ENCODE data around the gene TNP1. TPM values are rescaled to one million over a fixed set of nuclear protein-coding genes. Genes with fewer than 3 reads are reported as not detected.
A peak's percentile ranks its signal among the peaks of the same experiment; 100 is the strongest.

Gene TNP1
- total RNA-seq, 1 donor from 2014 or later = not detected

GRCh38 chr2:216873573-216873972 is 13.7 kb upstream of the TNP1 start:
- no peak for ATAC-seq

- ATAC-seq = no peak
Observed at GRCh38 chr2:216872624-216873023, 12.8 kb upstream of the TNP1 start.

DNA sequence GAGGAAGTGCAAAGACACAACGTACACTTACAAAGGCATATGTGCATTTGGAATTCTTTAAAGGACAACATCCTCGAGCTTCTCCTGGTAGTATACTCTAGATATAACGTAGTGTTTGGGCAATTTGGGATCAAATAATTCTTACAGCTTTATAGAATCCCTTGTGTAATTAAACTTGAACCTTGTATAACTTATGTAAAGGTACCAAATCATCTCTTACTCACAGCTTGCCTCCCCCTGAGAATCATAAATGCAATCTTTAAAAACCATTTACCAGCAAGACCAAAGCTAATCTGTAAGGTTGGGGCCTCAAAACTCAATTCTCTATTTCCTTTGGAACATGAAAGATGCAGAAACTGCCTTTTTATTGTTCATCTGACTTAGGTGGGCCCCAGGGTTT is 12.2 kb upstream of the TNP1 start:
- ATAC-seq = no peak

DNA sequence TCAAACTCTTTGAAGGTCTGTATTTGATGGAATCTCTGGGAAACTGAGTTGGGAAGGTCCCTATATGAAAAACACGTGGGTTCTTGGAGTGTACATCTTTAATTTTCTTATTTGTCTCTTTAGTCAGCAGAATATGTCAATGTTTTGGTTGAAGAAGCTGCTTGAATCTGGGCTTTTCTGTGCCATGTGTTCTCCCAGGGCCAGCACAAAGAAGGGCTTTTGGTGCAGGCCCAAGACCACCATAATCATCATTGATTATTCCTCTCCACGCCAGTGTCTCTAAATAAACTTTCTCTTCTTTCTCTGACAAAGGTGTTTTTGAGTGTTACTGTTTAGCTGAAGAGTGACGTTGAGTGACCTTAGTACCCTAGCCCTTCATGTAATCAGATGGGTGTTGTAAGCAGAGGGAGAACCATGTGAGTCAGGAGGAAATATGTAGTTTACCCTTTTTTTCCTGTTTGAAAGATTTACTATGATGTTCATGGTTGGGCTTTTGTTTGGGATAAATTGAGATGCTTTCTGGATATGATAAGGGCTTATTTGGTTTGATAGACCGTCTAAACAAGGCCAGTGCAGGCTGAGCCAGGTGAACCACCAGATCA is 11.6 kb upstream of the TNP1 start:
- no peak for ATAC-seq

- no peak for ATAC-seq
Observed at GRCh38 chr2:216870508-216871332, 10.9 kb upstream of the TNP1 start.

GRCh38 chr2:216866515-216867095 is 6.7 kb upstream of the TNP1 start:
- no peak for ATAC-seq

DNA sequence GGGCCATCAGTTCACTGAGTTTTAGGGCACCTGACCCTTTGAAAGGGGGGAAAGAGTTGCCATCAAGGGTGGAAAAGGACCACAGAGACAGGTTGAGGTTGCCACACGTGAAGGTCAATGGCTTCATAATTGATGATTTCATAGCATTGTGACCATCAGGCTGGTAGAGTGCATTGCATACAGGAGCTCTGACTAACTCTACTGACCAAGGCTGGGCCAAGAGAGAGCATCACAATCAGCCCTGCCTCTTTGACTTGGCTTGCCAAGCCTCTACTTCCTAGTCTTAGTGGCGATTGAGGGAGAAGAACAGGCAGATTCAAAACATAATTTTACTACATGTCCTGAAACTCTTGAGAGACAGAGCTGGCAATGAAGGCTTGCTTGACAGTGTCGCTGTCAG is 5.8 kb upstream of the TNP1 start:
- ATAC-seq = no peak

DNA sequence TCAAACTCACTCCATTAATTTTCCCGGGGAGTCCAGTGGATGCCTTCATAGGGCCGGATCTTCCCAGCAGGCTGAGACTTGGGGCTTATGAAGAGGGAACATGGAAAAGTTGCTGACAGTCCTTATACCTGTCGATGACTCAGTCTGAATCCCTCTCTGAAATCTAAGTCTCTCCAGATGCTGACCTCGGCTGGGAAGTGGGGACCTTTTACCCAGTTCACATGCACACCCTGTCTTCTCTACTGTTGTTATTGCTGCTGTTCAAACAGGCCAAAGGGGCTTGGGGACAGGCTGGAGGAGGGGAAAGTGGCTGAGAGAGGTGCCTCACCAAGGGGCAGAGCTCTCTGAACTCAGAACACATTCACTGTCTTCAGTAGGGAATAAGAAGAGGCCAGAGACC is 4.1 kb upstream of the TNP1 start:
- ATAC-seq = no peak

DNA sequence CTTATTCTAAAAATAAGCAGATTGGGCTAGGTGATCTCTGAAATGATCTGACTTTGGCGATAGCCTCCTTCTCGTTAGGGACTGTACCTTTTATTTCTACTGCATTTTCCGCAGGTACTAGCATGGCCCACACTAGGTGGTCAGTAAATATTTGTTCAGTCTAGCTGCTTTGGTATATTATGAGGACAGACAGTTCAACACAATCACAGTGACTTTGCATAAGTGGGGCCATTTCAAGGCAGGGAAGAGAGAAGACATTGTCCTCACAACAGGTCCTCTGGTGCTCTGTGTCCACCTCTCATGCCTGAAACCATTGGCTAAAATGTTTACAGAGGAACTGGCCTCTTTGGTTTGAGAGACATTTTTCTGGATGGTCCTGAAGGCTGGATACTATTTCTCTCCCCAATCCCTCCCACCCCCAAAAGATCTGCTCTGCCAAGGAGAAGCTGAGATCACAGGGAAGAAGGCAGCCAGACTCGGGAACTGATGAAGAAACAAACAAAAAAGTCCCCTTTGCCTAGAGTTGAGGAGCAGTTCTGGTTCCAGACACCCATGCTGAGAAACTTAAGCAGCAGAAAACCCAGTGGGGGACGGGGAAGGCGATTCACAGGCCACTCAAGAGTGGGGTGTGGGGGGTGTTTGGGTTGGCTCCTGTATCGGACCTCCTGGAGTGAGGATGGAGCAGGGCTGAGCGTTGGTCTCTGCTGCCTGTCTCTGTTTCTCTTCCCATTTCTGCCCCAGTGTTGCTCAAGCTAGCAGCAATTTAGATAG is 2.9 kb upstream of the TNP1 start:
- ATAC-seq = no peak

DNA sequence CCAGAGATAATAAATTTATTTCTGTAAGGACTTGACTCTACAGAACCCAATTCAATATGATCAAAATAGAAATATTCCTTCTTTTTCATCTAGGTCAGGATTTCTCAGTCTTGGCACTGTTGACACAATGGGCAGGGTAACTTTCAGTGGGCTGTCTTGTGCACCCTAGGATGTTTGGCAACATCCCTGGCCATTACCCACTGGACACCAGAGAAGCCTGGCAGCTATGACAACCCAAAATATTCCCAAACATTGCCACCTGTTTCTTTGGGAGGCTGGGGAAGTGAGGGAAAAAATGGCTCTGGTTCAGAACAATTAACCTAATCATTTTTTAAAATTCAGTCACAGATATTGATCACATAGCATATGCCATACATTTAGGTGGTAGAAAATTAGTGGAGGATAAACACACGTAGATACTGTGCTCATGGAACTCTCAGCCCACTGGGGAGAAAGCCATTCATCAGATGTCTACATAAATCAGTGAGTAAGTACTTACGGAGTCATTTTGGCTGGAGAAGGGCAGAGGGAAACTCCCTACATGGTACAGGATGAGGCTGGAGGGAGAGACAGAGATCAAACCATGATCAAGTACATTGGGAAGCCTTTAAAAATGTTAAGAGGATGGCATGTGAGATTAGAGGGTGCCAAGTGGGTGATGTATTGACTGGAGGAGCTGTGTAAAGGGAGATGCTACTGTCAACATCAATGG is 718 bp upstream of the TNP1 start:
- ATAC-seq = no peak

- no peak for ATAC-seq
Observed at GRCh38 chr2:216858312-216858711, 1.6 kb downstream of the TNP1 start.

DNA sequence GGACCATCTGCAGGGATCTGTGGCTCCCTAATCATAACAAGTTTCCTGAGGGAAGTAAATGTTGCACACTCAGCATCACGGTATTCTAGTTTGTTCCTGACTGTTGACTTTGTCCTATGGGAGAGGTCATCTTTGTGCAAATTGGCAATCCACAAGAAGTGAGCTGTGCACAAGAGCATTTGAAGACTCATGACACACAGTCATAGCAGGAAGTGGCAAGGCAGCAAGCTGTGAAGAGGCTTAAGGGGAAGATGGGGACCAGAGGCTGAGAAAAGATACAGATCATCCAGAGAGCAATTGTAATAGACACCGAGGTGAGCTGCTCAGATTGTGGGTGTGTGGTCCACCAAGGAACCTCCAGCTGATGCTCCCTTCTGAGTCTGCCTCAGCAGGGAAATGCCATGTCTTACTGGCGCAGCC is 2.7 kb downstream of the TNP1 start:
- ATAC-seq = peak; percentile 36

DNA sequence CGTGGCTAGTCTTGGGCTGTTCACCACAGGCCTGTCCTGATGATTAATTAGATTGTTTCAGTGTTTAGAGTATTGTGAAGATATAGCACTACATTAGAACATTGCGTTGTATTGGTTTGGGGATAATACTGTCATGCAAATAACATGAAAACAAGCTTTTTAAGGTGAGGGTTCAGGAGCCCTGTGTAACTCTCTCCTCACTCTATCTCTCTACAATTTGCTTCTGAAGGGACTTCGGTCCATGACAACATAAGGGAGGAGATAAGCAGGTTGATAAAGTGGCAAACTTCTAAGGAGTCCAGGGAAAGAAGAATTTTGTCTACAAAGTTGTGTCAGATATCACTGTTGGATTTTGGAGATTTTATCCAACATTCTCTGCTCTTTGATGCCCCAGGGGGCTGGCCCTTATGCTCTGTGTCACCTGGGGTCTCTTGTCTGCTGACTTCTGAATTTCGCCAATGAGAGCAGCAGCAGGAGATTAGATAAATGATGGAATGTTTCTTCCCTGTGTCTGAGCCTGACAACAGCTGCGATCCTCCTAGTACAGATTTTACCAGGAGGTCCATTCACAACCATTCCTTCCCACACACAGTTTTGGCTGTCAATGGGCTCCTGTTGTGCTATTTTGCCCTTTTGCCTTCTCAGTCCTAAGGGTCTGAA is 3.3 kb downstream of the TNP1 start:
- ATAC-seq = no peak

GRCh38 chr2:216855605-216856004 is 4.3 kb downstream of the TNP1 start:
- no peak for ATAC-seq

DNA sequence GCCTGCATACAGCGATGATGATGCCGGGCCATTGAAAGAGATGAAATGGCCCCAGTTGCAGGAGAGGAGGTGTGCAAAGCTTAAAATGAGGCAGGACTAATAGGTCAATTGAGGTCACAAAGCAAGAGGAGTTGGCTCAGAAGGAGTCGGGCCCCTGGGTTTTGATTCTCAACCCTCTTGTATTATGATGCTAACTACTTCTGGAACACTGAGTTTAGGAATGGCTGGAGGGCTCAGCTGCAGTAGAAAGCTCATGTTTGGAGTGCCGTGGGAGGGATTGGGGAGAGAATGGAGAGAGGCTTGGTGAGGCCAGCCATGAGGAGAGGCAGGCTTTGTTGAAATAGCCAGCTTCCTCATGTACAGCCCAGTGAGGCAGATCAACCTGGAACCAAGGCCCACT is 4.8 kb downstream of the TNP1 start:
- no peak for ATAC-seq

DNA sequence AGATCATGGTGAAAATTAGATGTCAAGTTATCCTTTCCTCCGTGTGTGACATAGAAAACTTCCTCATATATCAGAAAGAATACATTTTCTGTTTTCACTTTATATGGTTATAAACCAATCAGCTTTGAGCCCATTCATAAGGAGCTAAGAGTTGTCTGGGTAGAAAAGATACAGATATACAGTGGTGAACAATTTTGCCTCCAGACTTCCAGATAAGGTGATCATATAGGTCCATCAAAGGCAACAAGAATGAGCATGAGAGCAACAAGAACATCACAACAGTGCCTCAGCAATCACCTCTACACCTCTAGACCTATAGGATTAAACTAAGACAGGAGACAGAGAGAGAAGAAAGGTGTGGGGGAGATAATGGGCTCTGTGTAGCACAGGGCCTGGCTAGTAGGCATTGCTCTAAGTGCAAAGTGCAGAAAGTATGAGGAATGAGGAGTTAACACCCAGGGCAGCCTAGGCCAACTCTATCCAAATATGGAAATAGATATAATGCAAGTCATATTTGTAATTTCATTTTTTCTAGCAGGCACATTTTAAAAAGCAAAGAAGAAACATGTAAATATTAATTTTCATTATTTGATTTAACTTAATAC is 8.3 kb downstream of the TNP1 start:
- no peak for ATAC-seq

DNA sequence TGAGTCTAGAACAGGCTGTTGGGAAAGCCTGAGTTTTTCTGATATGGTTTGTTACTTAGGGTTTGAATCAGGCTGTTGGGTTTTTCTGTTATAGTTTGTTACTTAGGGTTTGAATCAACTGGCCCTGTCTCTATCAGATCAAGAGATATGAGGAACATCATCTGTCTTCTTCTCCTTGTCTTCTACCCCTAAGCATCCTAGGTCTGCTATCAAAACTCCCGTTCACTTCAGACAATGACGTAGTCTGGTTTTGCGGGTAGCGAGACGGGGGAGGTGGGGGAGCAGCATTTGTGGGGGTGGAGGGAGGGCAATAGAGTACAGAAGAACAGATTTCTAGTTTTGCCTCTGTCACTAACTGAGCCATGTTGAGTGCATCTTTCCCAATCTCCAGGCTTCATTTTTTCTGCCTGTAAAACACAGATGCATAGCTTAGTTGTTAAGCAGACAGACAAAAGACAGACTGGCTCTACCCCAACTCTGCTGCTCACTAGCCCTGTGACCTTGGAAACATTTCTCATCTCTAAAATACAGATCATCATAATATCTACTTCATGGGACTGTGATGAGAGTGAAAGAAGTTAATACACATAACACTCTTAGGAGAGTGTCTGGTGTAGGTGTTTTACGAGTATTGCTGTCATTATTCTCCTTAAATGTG is 9.1 kb downstream of the TNP1 start:
- no peak for ATAC-seq

GRCh38 chr2:216849987-216850386 is 9.9 kb downstream of the TNP1 start:
- ATAC-seq = peak; percentile 91

- no peak for ATAC-seq
Observed at GRCh38 chr2:216845426-216845825, 14.4 kb downstream of the TNP1 start.

GRCh38 chr2:216842636-216843035 is 17.2 kb downstream of the TNP1 start:
- no peak for ATAC-seq

DNA sequence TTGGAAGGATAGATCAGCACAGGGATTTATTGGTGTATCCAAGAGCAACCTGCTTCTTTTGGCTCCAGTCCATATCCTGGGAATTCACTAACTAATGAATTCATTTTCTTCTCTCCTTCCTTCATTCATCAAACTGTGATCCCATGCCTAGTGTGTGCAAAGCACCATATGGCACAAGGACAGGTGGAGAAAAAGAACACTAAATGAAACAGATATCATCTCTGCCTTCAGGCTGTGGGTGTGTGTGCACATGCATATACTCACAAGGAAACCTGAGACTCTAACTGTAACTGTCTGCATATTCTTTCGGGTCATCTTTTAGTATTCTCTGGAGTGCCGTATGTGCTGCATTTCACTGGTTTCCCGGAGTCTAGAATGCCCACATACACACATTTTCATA is 20.2 kb downstream of the TNP1 start:
- no peak for ATAC-seq
